Urinary bladder (tissue), 4 donors: Measurements from ENCODE around the gene RRP1B. TPM values are rescaled to one million over a fixed set of nuclear protein-coding genes. Genes with fewer than 3 reads are reported as not detected.
A peak's percentile ranks its signal among the peaks of the same experiment; 100 is the strongest.

Experiments used
- DNase-seq: peaks from one replicate; pipeline ENCODE4 v3.0.0-alpha.2; 2015; ENCODE audit errors: extremely low spot score
- H3K27ac ChIP-seq: one replicate; pipeline ENCODE4 v1.5.1; 2013; ENCODE audit warnings: low read depth, mild to moderate bottlenecking, moderate library complexity
- H3K36me3 ChIP-seq: one replicate; pipeline ENCODE4 v1.6.1; 2013; ENCODE audit warnings: mild to moderate bottlenecking, moderate library complexity; ENCODE audit not compliant: insufficient read depth
- H3K4me1 ChIP-seq: one replicate; pipeline ENCODE4 v1.6.1; 2013; ENCODE audit warnings: mild to moderate bottlenecking, moderate library complexity; ENCODE audit not compliant: insufficient read depth
- H3K4me3 ChIP-seq: one replicate; pipeline ENCODE4 v1.5.1; 2013; ENCODE audit warnings: low read depth, low read length
- WGBS: extraction: QIAGEN DNeasy Blood & Tissue Kit; methylation state at CpG from one replicate; pipeline ENCODE4 v1.1.7; 2013; 5-methylcytosine and 5-hydroxymethylcytosine counted together
- polyA plus RNA-seq: library from polyadenylated mRNA; stranded (reverse); fragments of 200-250 nt; gene quantifications from one replicate; pipeline ENCODE4 v1.2.3, GENCODE V29; 2013
- total RNA-seq: library from RNA; depleted of rRNA; stranded (reverse); fragments of >200 nt; gene quantifications from one replicate; pipeline ENCODE4 v1.2.3, GENCODE V29; 2014
- donor health status: healthy with polysubstance abuse.
- donor health status: healthy.

Gene RRP1B
- total and polyA plus RNA-seq, 2 donors: 13.5 to 17.2 TPM

- Histone ChIP-seq H3K27ac (no peak overlapping the region), H3K36me3 (no peaks in the 10 kb centered on the region), H3K4me3 (no peak overlapping the region), H3K4me1 (no peaks in the 10 kb centered on the region)
- WGBS: 66% methylated on average over 2 of the region's 2 CpGs
- DNase-seq: no peak
Measured at GRCh38 chr21:43627527-43627926, 31.8 kb upstream of the RRP1B start.

- 95% methylated on average over 14 of the region's 14 CpGs for WGBS
- H3K27ac ChIP-seq: no peak overlapping the region
- H3K36me3 ChIP-seq: no peaks in the 10 kb centered on the region
- no peak for DNase-seq
- H3K4me3 ChIP-seq: no peak overlapping the region
- no peaks in the 10 kb centered on the region for H3K4me1 ChIP-seq
Measured at GRCh38 chr21:43631411-43632107, 27.8 kb upstream of the RRP1B start.

GRCh38 chr21:43632373-43632905, 26.9 kb upstream of the RRP1B start:
- Histone ChIP-seq H3K36me3 (no peaks in the 10 kb centered on the region), H3K4me3 (no peak overlapping the region), H3K27ac (no peak overlapping the region), H3K4me1 (no peaks in the 10 kb centered on the region)
- 80% methylated on average over 5 of the region's 5 CpGs for WGBS
- no peak for DNase-seq

- Histone ChIP-seq H3K4me1 (no peaks in the 10 kb centered on the region), H3K4me3 (no peak overlapping the region), H3K27ac (no peak overlapping the region), H3K36me3 (no peaks in the 10 kb centered on the region)
- WGBS: 77% methylated on average over 5 of the region's 5 CpGs
- no peak for DNase-seq
Measured at GRCh38 chr21:43634618-43635017, 24.7 kb upstream of the RRP1B start.

- 96% methylated on average over 7 of the region's 7 CpGs for WGBS
- Histone ChIP-seq H3K4me1 (no peaks in the 10 kb centered on the region), H3K4me3 (no peak overlapping the region), H3K27ac (no peak overlapping the region), H3K36me3 (no peaks in the 10 kb centered on the region)
- DNase-seq: no peak
Measured at GRCh38 chr21:43635436-43635835, 23.9 kb upstream of the RRP1B start.

- DNase-seq: no peak
- 92% methylated on average over 3 of the region's 3 CpGs for WGBS
- H3K36me3 ChIP-seq: no peaks in the 10 kb centered on the region
- H3K4me3 ChIP-seq: no peak overlapping the region
- no peak overlapping the region for H3K27ac ChIP-seq
- H3K4me1 ChIP-seq: no peaks in the 10 kb centered on the region
Measured at GRCh38 chr21:43637530-43638158, 21.7 kb upstream of the RRP1B start.

GRCh38 chr21:43639470-43640353, 19.6 kb upstream of the RRP1B start:
- no peak for DNase-seq
- WGBS: 70% methylated on average over 7 of the region's 7 CpGs
- Histone ChIP-seq H3K36me3 (no peaks in the 10 kb centered on the region), H3K27ac (no peak overlapping the region), H3K4me1 (no peaks in the 10 kb centered on the region), H3K4me3 (no peak overlapping the region)

- no peaks in the 10 kb centered on the region for H3K4me1 ChIP-seq
- no peak overlapping the region for H3K27ac ChIP-seq
- WGBS: 79% methylated on average over 3 of the region's 3 CpGs
- H3K4me3 ChIP-seq: no peak overlapping the region
- DNase-seq: no peak
- no peaks in the 10 kb centered on the region for H3K36me3 ChIP-seq
Measured at GRCh38 chr21:43640400-43640799, 19.0 kb upstream of the RRP1B start.

- 96% methylated on average over 4 of the region's 4 CpGs for WGBS
- Histone ChIP-seq H3K4me1 (no peaks in the 10 kb centered on the region), H3K36me3 (no peaks in the 10 kb centered on the region), H3K4me3 (no peak overlapping the region), H3K27ac (no peak overlapping the region)
- DNase-seq: no peak
Measured at GRCh38 chr21:43643193-43643592, 16.2 kb upstream of the RRP1B start.

GRCh38 chr21:43644071-43644470, 15.3 kb upstream of the RRP1B start:
- Histone ChIP-seq H3K4me3 (no peak overlapping the region), H3K36me3 (no peaks in the 10 kb centered on the region), H3K27ac (no peak overlapping the region), H3K4me1 (no peaks in the 10 kb centered on the region)
- WGBS: 89% methylated on average over 4 of the region's 4 CpGs
- no peak for DNase-seq

- Histone ChIP-seq H3K4me1 (no peaks in the 10 kb centered on the region), H3K4me3 (no peak overlapping the region), H3K27ac (no peak overlapping the region), H3K36me3 (no peaks in the 10 kb centered on the region)
- no peak for DNase-seq
- 77% methylated on average over 6 of the region's 6 CpGs for WGBS
Measured at GRCh38 chr21:43644609-43645008, 14.8 kb upstream of the RRP1B start.

GRCh38 chr21:43645136-43645891, 14.0 kb upstream of the RRP1B start:
- no peak overlapping the region for H3K4me3 ChIP-seq

GRCh38 chr21:43645976-43646375, 13.4 kb upstream of the RRP1B start:
- Histone ChIP-seq H3K4me1 (no peaks in the 10 kb centered on the region), H3K4me3 (no peak overlapping the region), H3K36me3 (no peaks in the 10 kb centered on the region), H3K27ac (no peak overlapping the region)
- WGBS: 21% methylated on average over 4 of the region's 4 CpGs
- no peak for DNase-seq

More at GRCh38 chr21:43645136-43645891, 14.0 kb upstream of the RRP1B start:
- H3K4me1 ChIP-seq: no peaks in the 10 kb centered on the region
- no peak overlapping the region for H3K27ac ChIP-seq
- no peaks in the 10 kb centered on the region for H3K36me3 ChIP-seq
- DNase-seq: peak; percentile 66
- WGBS: 29% methylated on average over 12 of the region's 12 CpGs
